ENCODE measurements around the gene PIK3CD.
"Not testable (repeated sequence)": the region's sequence is repeated elsewhere in the genome, so short reads cannot be mapped to it uniquely, and the experiment has no call there.

PIK3CD gene

GRCh38 chr1:9612162-9612845 lies 39.2 kb upstream of the PIK3CD start:
- no peak for DNase-seq (ENCODE audit: low spot score)
- H3K9me3 Mint-ChIP-seq = no peaks in the 10 kb centered on the region
- H3K27me3 Mint-ChIP-seq (ENCODE audit: low read depth) = no peaks in the 10 kb centered on the region
- no peak overlapping the region for H3K4me3 Mint-ChIP-seq
- H3K27ac Mint-ChIP-seq = no peak overlapping the region
- H3K36me3 Mint-ChIP-seq (ENCODE audit: low read depth) = peaks cover 4% of the 10 kb centered on the region
- no peaks in the 10 kb centered on the region for H3K4me1 Mint-ChIP-seq (ENCODE audit: low read depth)

GRCh38 chr1:9612871-9613624 lies 38.5 kb upstream of the PIK3CD start:
- H3K9me3 Mint-ChIP-seq = no peaks in the 10 kb centered on the region
- no peaks in the 10 kb centered on the region for H3K27me3 Mint-ChIP-seq (ENCODE audit: low read depth)
- no peak overlapping the region for H3K27ac Mint-ChIP-seq
- H3K4me1 Mint-ChIP-seq (ENCODE audit: low read depth) = no peaks in the 10 kb centered on the region
- peaks cover 4% of the 10 kb centered on the region for H3K36me3 Mint-ChIP-seq (ENCODE audit: low read depth)
- DNase-seq (ENCODE audit: low spot score) = no peak
- H3K4me3 Mint-ChIP-seq = no peak overlapping the region

GRCh38 chr1:9613625-9614299 lies 37.8 kb upstream of the PIK3CD start:
- H3K9me3 Mint-ChIP-seq = no peaks in the 10 kb centered on the region
- H3K36me3 Mint-ChIP-seq (ENCODE audit: low read depth) = peaks cover 4% of the 10 kb centered on the region
- DNase-seq (ENCODE audit: low spot score) = no peak
- no peaks in the 10 kb centered on the region for H3K4me1 Mint-ChIP-seq (ENCODE audit: low read depth)
- H3K27ac Mint-ChIP-seq = no peak overlapping the region
- no peak overlapping the region for H3K4me3 Mint-ChIP-seq
- H3K27me3 Mint-ChIP-seq (ENCODE audit: low read depth) = no peaks in the 10 kb centered on the region

- Mint-ChIP-seq H3K4me3 (no peak overlapping the region), H3K9me3 (no peaks in the 10 kb centered on the region), H3K27me3 (ENCODE audit: low read depth) (peaks cover 2% of the 10 kb centered on the region), H3K4me1 (ENCODE audit: low read depth) (no peaks in the 10 kb centered on the region), H3K36me3 (ENCODE audit: low read depth) (peaks cover 4% of the 10 kb centered on the region), H3K27ac (no peak overlapping the region)
- peak; percentile 39 for DNase-seq (ENCODE audit: low spot score)
Observed at GRCh38 chr1:9615316-9616063, 36.0 kb upstream of the PIK3CD start.

- Mint-ChIP-seq H3K27me3 (ENCODE audit: low read depth) (peaks cover 6% of the 10 kb centered on the region), H3K4me3 (no peak overlapping the region), H3K9me3 (no peaks in the 10 kb centered on the region), H3K4me1 (ENCODE audit: low read depth) (peaks cover 2% of the 10 kb centered on the region), H3K36me3 (ENCODE audit: low read depth) (no peaks in the 10 kb centered on the region), H3K27ac (no peak overlapping the region)
- no peak for DNase-seq (ENCODE audit: low spot score)
Observed at GRCh38 chr1:9618909-9619679, 32.4 kb upstream of the PIK3CD start.

- DNase-seq (ENCODE audit: low spot score) = no peak
Observed at GRCh38 chr1:9621032-9621431, 30.5 kb upstream of the PIK3CD start.

GRCh38 chr1:9624081-9624480 lies 27.4 kb upstream of the PIK3CD start:
- Mint-ChIP-seq H3K4me1 (ENCODE audit: low read depth) (peaks cover 31% of the 10 kb centered on the region), H3K36me3 (ENCODE audit: low read depth) (no peaks in the 10 kb centered on the region), H3K4me3 (no peak overlapping the region), H3K27ac (no peak overlapping the region), H3K27me3 (ENCODE audit: low read depth) (peaks cover 7% of the 10 kb centered on the region), H3K9me3 (no peaks in the 10 kb centered on the region)
- DNase-seq (ENCODE audit: low spot score) = no peak

More at GRCh38 chr1:9621032-9621431, 30.5 kb upstream of the PIK3CD start:
- no peak overlapping the region for H3K4me3 Mint-ChIP-seq
- H3K27ac Mint-ChIP-seq = no peak overlapping the region
- H3K9me3 Mint-ChIP-seq = no peaks in the 10 kb centered on the region
- H3K27me3 Mint-ChIP-seq (ENCODE audit: low read depth) = peaks cover 8% of the 10 kb centered on the region
- H3K4me1 Mint-ChIP-seq (ENCODE audit: low read depth) = peaks cover 9% of the 10 kb centered on the region
- H3K36me3 Mint-ChIP-seq (ENCODE audit: low read depth) = no peaks in the 10 kb centered on the region

- peaks cover 33% of the 10 kb centered on the region for H3K4me1 Mint-ChIP-seq (ENCODE audit: low read depth)
- not testable (repeated sequence) for H3K27ac Mint-ChIP-seq; H3K27me3 Mint-ChIP-seq (ENCODE audit: low read depth); H3K4me3 Mint-ChIP-seq; DNase-seq (ENCODE audit: low spot score); H3K9me3 Mint-ChIP-seq; H3K36me3 Mint-ChIP-seq (ENCODE audit: low read depth)
Observed at GRCh38 chr1:9625030-9625429, 26.5 kb upstream of the PIK3CD start.

GRCh38 chr1:9626201-9626608 lies 25.3 kb upstream of the PIK3CD start:
- H3K4me1 Mint-ChIP-seq (ENCODE audit: low read depth) = peaks cover 36% of the 10 kb centered on the region
- H3K27ac Mint-ChIP-seq = peak overlapping the region; percentile 78
- peak; percentile 17 for DNase-seq (ENCODE audit: low spot score)
- peak overlapping the region; percentile 89 for H3K4me3 Mint-ChIP-seq
- H3K27me3 Mint-ChIP-seq (ENCODE audit: low read depth) = peaks cover 6% of the 10 kb centered on the region
- no peaks in the 10 kb centered on the region for H3K9me3 Mint-ChIP-seq
- peaks cover 12% of the 10 kb centered on the region for H3K36me3 Mint-ChIP-seq (ENCODE audit: low read depth)

GRCh38 chr1:9628541-9629444 lies 22.7 kb upstream of the PIK3CD start:
- Mint-ChIP-seq H3K4me3 (peak overlapping the region; percentile 94), H3K27me3 (ENCODE audit: low read depth) (peaks cover 4% of the 10 kb centered on the region), H3K4me1 (ENCODE audit: low read depth) (peaks cover 55% of the 10 kb centered on the region), H3K36me3 (ENCODE audit: low read depth) (peaks cover 34% of the 10 kb centered on the region), H3K9me3 (no peaks in the 10 kb centered on the region), H3K27ac (peak overlapping the region; percentile 97)
- DNase-seq (ENCODE audit: low spot score) = peak; percentile 82

GRCh38 chr1:9629445-9630201 lies 21.9 kb upstream of the PIK3CD start:
- H3K27me3 Mint-ChIP-seq (ENCODE audit: low read depth) = no peaks in the 10 kb centered on the region
- peaks cover 52% of the 10 kb centered on the region for H3K4me1 Mint-ChIP-seq (ENCODE audit: low read depth)
- peak; percentile 86 for DNase-seq (ENCODE audit: low spot score)
- peak overlapping the region; percentile 97 for H3K27ac Mint-ChIP-seq
- no peaks in the 10 kb centered on the region for H3K9me3 Mint-ChIP-seq
- peaks cover 43% of the 10 kb centered on the region for H3K36me3 Mint-ChIP-seq (ENCODE audit: low read depth)
- peak overlapping the region; percentile 94 for H3K4me3 Mint-ChIP-seq

Data from T-helper 2 cell treated with Interferon-gamma antibody and Interleukin-4, amounts not matched to agents 5 μg/mL and 100 μg/mL, for 36 hours (primary cell).